SK-N-SH treated with all-trans-retinoic acid at 6 μM for 48 hours (cell line): ENCODE measurements around the gene BRINP1.

ENCODE experiments used
- ATAC-seq: fragments of 200-7000 bp; cut with Tn5 transposase; 3 replicates; pipeline ENCODE4 v1.9.1; 2020; ENCODE audit warnings: mild to moderate bottlenecking, moderate library complexity
- ARNTL ChIP-seq: fragments of 450-650 bp; formaldehyde crosslinking; IDR thresholded peaks from 2 replicates; pipeline ENCODE4 v1.5.0; 2020; ENCODE audit warnings: low read depth, mild to moderate bottlenecking, moderate library complexity, borderline replicate concordance
- BACH2 ChIP-seq: fragments of 250-450 bp; sonication (Bioruptor Pico); IDR thresholded peaks from 2 replicates; pipeline ENCODE4 v1.9.0; 2021; ENCODE audit warnings: mild to moderate bottlenecking, borderline replicate concordance
- CSDC2 ChIP-seq: fragments of 250-450 bp; sonication (Bioruptor Pico); IDR thresholded peaks from 2 replicates; pipeline ENCODE4 v1.5.0; 2020; ENCODE audit warnings: mild to moderate bottlenecking, moderate library complexity
- ESRRG ChIP-seq: fragments of 250-450 bp; sonication (Bioruptor Pico); IDR thresholded peaks from 2 replicates; pipeline ENCODE4 v1.6.1; 2021; ENCODE audit warnings: mild to moderate bottlenecking
- GLIS3 ChIP-seq: fragments of 250-450 bp; sonication (Bioruptor Pico); IDR thresholded peaks from 2 replicates; pipeline ENCODE4 v1.5.0; 2020; ENCODE audit warnings: mild to moderate bottlenecking, moderate library complexity
- ISL1 ChIP-seq: fragments of 250-450 bp; sonication (Bioruptor Pico); IDR thresholded peaks from 2 replicates; pipeline ENCODE4 v2.1.2; 2022; ENCODE audit warnings: mild to moderate bottlenecking, moderate library complexity
- OSR1 ChIP-seq: fragments of 250-450 bp; sonication (Bioruptor Pico); IDR thresholded peaks from 2 replicates; pipeline ENCODE4 v1.8.0; 2022; ENCODE audit warnings: moderate library complexity, mild to moderate bottlenecking, inconsistent platforms
- PPARA ChIP-seq: fragments of 250-450 bp; sonication (Bioruptor Pico); IDR thresholded peaks from 2 replicates; pipeline ENCODE4 v1.5.0; 2020; ENCODE audit warnings: mild to moderate bottlenecking, borderline replicate concordance
- RARB ChIP-seq: fragments of 250-450 bp; sonication (Bioruptor Pico); IDR thresholded peaks from 2 replicates; pipeline ENCODE4 v1.8.0; 2021; ENCODE audit warnings: mild to moderate bottlenecking, moderate library complexity
- SNAI2 ChIP-seq: fragments of 250-450 bp; sonication (Bioruptor Pico); IDR thresholded peaks from 2 replicates; pipeline ENCODE4 v1.5.0; 2020; ENCODE audit warnings: mild to moderate bottlenecking, moderate library complexity
- TCF4 ChIP-seq: fragments of 250-450 bp; sonication (Bioruptor Pico); IDR thresholded peaks from 2 replicates; pipeline ENCODE4 v1.8.0; 2021; ENCODE audit warnings: mild to moderate bottlenecking, moderate library complexity, borderline replicate concordance
- TOX ChIP-seq: fragments of 250-450 bp; sonication (Bioruptor Pico); IDR thresholded peaks from 2 replicates; pipeline ENCODE4 v1.8.0; 2021; ENCODE audit warnings: mild to moderate bottlenecking, moderate library complexity, borderline replicate concordance
- ZFP3 ChIP-seq: fragments of 250-450 bp; sonication (Bioruptor Pico); IDR thresholded peaks from 2 replicates; pipeline ENCODE4 v1.5.0; 2020; ENCODE audit warnings: mild to moderate bottlenecking, moderate library complexity
- ZFP30 ChIP-seq: fragments of 450-650 bp; formaldehyde crosslinking; IDR thresholded peaks from 2 replicates; pipeline ENCODE4 v1.5.0; 2022; ENCODE audit warnings: mild to moderate bottlenecking, moderate library complexity
- ZNF565 ChIP-seq: fragments of 450-650 bp; formaldehyde crosslinking; conservative IDR thresholded peaks from 2 replicates; pipeline ENCODE4 v1.5.0; 2020; ENCODE audit warnings: low read depth, mild to moderate bottlenecking, moderate library complexity
- ZNF70 ChIP-seq: fragments of 450-650 bp; formaldehyde crosslinking; IDR thresholded peaks from 2 replicates; pipeline ENCODE4 v1.5.0; 2020; ENCODE audit warnings: mild to moderate bottlenecking, moderate library complexity
- ZNF8 ChIP-seq: fragments of 450-650 bp; formaldehyde crosslinking; IDR thresholded peaks from 2 replicates; pipeline ENCODE4 v1.5.0; 2020; ENCODE audit warnings: mild to moderate bottlenecking, moderate library complexity
- TF ChIP-seq, protein P1 (sequence below): fragments of 250-450 bp; sonication (Bioruptor Pico); IDR thresholded peaks from 2 replicates; pipeline ENCODE4 v1.5.1; 2020; ENCODE audit warnings: low read depth, mild to moderate bottlenecking, moderate library complexity
- TF ChIP-seq, protein P2 (sequence below): fragments of 250-450 bp; sonication (Bioruptor Pico); IDR thresholded peaks from 2 replicates; pipeline ENCODE4 v1.5.0; 2020; ENCODE audit warnings: mild to moderate bottlenecking, moderate library complexity
- TF ChIP-seq, protein P3 (sequence below): fragments of 250-450 bp; sonication (Bioruptor Pico); IDR thresholded peaks from 2 replicates; pipeline ENCODE4 v1.5.1; 2021; ENCODE audit warnings: mild to moderate bottlenecking, moderate library complexity
- TF ChIP-seq, protein P4 (sequence below): fragments of 250-450 bp; sonication (Bioruptor Pico); IDR thresholded peaks from 2 replicates; pipeline ENCODE4 v1.8.0; 2020; ENCODE audit warnings: mild to moderate bottlenecking, moderate library complexity, borderline replicate concordance
- TF ChIP-seq, protein P5 (sequence below): fragments of 250-450 bp; sonication (Bioruptor Pico); IDR thresholded peaks from 2 replicates; pipeline ENCODE4 v1.8.0; 2021; ENCODE audit warnings: low read depth, mild to moderate bottlenecking, moderate library complexity, borderline replicate concordance

The BRINP1 gene

DNA sequence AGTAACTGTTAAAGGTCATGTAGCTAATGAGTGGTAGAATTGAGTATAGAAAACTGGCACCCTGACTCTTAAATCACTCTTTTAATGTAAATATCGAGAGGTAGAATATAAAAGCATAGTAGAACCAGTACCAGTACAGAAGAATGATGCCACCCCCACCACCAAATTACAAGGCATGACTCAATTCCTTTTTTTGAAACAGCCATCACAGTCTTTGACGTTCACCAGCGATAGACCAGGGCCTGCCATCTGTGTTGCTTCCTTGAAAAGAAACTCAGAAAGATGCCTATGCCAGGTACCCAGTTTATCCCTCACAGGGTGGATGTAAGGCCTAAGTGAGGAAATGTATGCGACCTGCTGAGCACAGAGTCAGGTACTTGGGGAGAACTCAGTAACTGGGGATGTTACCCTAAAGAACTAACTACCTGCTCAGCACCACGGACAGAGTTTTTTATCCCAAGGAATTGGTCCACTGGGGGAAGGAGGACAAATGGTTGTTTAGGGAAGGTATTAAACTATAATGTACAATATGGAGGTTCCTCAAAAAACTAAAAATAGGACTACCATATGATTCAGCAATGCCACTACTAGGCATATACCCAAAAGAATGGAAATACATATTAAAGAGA is 116.5 kb downstream of the BRINP1 start:
- no peak for ATAC-seq
- TF ChIP-seq, protein P1, sequence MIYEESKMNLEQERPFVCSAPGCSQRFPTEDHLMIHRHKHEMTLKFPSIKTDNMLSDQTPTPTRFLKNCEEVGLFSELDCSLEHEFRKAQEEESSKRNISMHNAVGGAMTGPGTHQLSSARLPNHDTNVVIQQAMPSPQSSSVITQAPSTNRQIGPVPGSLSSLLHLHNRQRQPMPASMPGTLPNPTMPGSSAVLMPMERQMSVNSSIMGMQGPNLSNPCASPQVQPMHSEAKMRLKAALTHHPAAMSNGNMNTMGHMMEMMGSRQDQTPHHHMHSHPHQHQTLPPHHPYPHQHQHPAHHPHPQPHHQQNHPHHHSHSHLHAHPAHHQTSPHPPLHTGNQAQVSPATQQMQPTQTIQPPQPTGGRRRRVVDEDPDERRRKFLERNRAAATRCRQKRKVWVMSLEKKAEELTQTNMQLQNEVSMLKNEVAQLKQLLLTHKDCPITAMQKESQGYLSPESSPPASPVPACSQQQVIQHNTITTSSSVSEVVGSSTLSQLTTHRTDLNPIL (CRISPR knock-in tag): no peak

DNA sequence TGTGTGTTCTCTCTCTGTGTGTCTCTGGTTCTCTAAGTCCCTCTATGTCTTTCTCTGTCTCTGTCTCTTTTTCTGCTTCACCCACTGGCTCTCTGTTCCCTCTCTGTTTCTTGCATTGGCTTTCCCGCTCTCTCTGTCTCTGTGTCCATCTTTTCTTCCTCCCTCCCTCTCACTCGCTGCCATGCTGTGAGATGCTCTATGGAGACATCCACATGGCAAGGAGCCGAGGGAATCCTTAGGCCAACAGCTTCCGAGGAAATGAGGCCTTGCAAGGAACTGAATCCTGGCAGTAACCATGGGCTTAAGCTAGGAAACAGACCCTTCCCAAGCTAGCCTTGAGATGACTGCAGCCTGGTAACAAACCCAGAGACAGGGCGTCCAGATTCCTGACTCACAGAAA is 117.3 kb downstream of the BRINP1 start:
- no peak for ATAC-seq
- TF ChIP-seq BACH2 (CRISPR knock-in tag) (no peak), ZFP30 (CRISPR knock-in tag) (no peak), TCF4 (CRISPR knock-in tag) (no peak), CSDC2 (CRISPR knock-in tag) (no peak), RARB (no peak), OSR1 (CRISPR knock-in tag) (no peak), PPARA (no peak), ARNTL (no peak), ZNF565 (CRISPR knock-in tag) (no peak), ZNF70 (no peak), ESRRG (CRISPR knock-in tag) (no peak), ZNF8 (no peak), SNAI2 (no peak), ZFP3 (no peak), GLIS3 (CRISPR knock-in tag) (no peak)
- TF ChIP-seq, protein P2, sequence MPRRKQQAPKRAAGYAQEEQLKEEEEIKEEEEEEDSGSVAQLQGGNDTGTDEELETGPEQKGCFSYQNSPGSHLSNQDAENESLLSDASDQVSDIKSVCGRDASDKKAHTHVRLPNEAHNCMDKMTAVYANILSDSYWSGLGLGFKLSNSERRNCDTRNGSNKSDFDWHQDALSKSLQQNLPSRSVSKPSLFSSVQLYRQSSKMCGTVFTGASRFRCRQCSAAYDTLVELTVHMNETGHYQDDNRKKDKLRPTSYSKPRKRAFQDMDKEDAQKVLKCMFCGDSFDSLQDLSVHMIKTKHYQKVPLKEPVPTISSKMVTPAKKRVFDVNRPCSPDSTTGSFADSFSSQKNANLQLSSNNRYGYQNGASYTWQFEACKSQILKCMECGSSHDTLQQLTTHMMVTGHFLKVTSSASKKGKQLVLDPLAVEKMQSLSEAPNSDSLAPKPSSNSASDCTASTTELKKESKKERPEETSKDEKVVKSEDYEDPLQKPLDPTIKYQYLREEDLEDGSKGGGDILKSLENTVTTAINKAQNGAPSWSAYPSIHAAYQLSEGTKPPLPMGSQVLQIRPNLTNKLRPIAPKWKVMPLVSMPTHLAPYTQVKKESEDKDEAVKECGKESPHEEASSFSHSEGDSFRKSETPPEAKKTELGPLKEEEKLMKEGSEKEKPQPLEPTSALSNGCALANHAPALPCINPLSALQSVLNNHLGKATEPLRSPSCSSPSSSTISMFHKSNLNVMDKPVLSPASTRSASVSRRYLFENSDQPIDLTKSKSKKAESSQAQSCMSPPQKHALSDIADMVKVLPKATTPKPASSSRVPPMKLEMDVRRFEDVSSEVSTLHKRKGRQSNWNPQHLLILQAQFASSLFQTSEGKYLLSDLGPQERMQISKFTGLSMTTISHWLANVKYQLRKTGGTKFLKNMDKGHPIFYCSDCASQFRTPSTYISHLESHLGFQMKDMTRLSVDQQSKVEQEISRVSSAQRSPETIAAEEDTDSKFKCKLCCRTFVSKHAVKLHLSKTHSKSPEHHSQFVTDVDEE (CRISPR knock-in tag): no peak

DNA sequence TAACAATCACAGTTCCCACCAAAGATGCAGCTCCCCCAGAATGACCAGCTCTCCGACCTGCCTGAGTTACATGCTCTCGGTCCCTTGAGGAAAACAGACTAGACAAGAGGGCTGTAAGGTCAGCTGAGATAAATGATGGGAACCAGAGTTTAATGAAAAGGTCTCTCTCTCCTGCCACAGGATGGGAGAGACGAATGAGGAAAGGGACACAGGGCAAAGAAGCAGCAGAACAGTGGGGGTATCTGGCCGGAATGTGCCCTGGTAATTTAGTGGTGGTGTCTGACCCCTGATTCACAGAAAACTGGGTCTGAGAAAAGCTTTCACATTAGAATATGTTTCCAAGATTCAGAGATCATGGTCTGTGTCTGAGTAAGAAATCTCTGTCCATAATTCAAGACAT is 118.5 kb downstream of the BRINP1 start:
- TF ChIP-seq ISL1 (CRISPR knock-in tag): no peak
- no peak for TF ChIP-seq GLIS3 (CRISPR knock-in tag)
- no peak for TF ChIP-seq CSDC2 (CRISPR knock-in tag)
- no peak for TF ChIP-seq TOX
- TF ChIP-seq, protein P3, sequence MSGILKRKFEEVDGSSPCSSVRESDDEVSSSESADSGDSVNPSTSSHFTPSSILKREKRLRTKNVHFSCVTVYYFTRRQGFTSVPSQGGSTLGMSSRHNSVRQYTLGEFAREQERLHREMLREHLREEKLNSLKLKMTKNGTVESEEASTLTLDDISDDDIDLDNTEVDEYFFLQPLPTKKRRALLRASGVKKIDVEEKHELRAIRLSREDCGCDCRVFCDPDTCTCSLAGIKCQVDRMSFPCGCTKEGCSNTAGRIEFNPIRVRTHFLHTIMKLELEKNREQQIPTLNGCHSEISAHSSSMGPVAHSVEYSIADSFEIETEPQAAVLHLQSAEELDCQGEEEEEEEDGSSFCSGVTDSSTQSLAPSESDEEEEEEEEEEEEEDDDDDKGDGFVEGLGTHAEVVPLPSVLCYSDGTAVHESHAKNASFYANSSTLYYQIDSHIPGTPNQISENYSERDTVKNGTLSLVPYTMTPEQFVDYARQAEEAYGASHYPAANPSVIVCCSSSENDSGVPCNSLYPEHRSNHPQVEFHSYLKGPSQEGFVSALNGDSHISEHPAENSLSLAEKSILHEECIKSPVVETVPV (CRISPR knock-in tag): no peak
- TF ChIP-seq, protein P4, sequence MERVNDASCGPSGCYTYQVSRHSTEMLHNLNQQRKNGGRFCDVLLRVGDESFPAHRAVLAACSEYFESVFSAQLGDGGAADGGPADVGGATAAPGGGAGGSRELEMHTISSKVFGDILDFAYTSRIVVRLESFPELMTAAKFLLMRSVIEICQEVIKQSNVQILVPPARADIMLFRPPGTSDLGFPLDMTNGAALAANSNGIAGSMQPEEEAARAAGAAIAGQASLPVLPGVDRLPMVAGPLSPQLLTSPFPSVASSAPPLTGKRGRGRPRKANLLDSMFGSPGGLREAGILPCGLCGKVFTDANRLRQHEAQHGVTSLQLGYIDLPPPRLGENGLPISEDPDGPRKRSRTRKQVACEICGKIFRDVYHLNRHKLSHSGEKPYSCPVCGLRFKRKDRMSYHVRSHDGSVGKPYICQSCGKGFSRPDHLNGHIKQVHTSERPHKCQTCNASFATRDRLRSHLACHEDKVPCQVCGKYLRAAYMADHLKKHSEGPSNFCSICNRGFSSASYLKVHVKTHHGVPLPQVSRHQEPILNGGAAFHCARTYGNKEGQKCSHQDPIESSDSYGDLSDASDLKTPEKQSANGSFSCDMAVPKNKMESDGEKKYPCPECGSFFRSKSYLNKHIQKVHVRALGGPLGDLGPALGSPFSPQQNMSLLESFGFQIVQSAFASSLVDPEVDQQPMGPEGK (CRISPR knock-in tag): no peak
- TF ChIP-seq TCF4 (CRISPR knock-in tag): no peak
- no peak for TF ChIP-seq RARB
- TF ChIP-seq ZNF70: no peak
- TF ChIP-seq ARNTL: no peak
- no peak for TF ChIP-seq OSR1 (CRISPR knock-in tag)
- TF ChIP-seq, protein P5, sequence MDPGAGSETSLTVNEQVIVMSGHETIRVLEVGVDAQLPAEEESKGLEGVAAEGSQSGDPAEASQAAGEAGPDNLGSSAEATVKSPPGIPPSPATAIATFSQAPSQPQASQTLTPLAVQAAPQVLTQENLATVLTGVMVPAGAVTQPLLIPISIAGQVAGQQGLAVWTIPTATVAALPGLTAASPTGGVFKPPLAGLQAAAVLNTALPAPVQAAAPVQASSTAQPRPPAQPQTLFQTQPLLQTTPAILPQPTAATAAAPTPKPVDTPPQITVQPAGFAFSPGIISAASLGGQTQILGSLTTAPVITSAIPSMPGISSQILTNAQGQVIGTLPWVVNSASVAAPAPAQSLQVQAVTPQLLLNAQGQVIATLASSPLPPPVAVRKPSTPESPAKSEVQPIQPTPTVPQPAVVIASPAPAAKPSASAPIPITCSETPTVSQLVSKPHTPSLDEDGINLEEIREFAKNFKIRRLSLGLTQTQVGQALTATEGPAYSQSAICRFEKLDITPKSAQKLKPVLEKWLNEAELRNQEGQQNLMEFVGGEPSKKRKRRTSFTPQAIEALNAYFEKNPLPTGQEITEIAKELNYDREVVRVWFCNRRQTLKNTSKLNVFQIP (CRISPR knock-in tag): no peak
- no peak for TF ChIP-seq PPARA
- no peak for TF ChIP-seq ESRRG (CRISPR knock-in tag)
- TF ChIP-seq SNAI2: no peak
- TF ChIP-seq BACH2 (CRISPR knock-in tag): no peak
- no peak for TF ChIP-seq ZFP30 (CRISPR knock-in tag)
- no peak for TF ChIP-seq ZNF8
- TF ChIP-seq, protein P1 (CRISPR knock-in tag): no peak
- ATAC-seq: no peak
